CD4-positive, CD25-positive, alpha-beta regulatory T cell (primary cell): ENCODE measurements around the gene DENND11. TPM values are rescaled to one million over a fixed set of nuclear protein-coding genes. Genes with fewer than 3 reads are reported as not detected.

Experiments
- ATAC-seq, 2 donors: fragments of 150-1000 bp; cut with Tn5 transposase; one replicate each; pipeline ENCODE4 v1.10.0; 2021; ENCODE audit warnings: low read depth in 2 of 2, moderate number of reproducible peaks in 2 of 2, moderate library complexity in 1 of 2
- DNase-seq, 3 donors: peaks; one replicate each; pipeline versions ENCODE4 v3.0.0 to v3.0.0-alpha.2; 2012 to 2022; ENCODE audit warnings: mixed read lengths in 1 of 3
- H3K27ac ChIP-seq: one replicate; pipeline ENCODE4 v1.7.0; 2013; ENCODE audit warnings: mild to moderate bottlenecking, low read length; ENCODE audit not compliant: insufficient read depth, poor library complexity, severe bottlenecking
- H3K27me3 ChIP-seq: one replicate; pipeline ENCODE4 v1.7.0; 2013; ENCODE audit warnings: low read length; ENCODE audit not compliant: control insufficient read depth, insufficient read depth
- H3K36me3 ChIP-seq: one replicate; pipeline ENCODE4 v1.7.0; 2013; ENCODE audit warnings: mild to moderate bottlenecking, low read length, moderate library complexity; ENCODE audit not compliant: control insufficient read depth, insufficient read depth
- H3K4me1 ChIP-seq: 2 replicates; pipeline ENCODE4 v1.7.0; 2013; ENCODE audit warnings: mild to moderate bottlenecking, low read length; ENCODE audit not compliant: insufficient read depth, control insufficient read depth, poor library complexity, severe bottlenecking
- H3K4me3 ChIP-seq: one replicate; pipeline ENCODE4 v1.7.0; 2013; ENCODE audit warnings: low read depth, mild to moderate bottlenecking, low read length, moderate library complexity
- H3K9me3 ChIP-seq, 2 experiments: 1 replicate in 1 of 2; 2 replicates in 1 of 2; pipeline ENCODE4 v1.7.0; 2013; ENCODE audit warnings: low read length in 2 of 2, mild to moderate bottlenecking in 1 of 2, moderate library complexity in 1 of 2; ENCODE audit not compliant: control insufficient read depth in 2 of 2
- H3K27ac Mint-ChIP-seq, 3 donors: one replicate each; pipeline ENCODE4 v1.8.0; 2020 to 2022; ENCODE audit warnings: mild to moderate bottlenecking in 3 of 3, mixed read lengths in 3 of 3, moderate library complexity in 2 of 3
- H3K27me3 Mint-ChIP-seq: one replicate; pipeline ENCODE4 v1.8.0; 2022; ENCODE audit warnings: mild to moderate bottlenecking, mixed read lengths
- H3K36me3 Mint-ChIP-seq: one replicate; pipeline ENCODE4 v1.8.0; 2020; ENCODE audit warnings: mixed read lengths
- H3K4me1 Mint-ChIP-seq, 4 donors: one replicate each; pipeline ENCODE4 v1.8.0; 2020 to 2022; ENCODE audit warnings: mixed read lengths in 4 of 4, mild to moderate bottlenecking in 1 of 4
- H3K4me3 Mint-ChIP-seq, 4 donors: one replicate each; pipeline ENCODE4 v1.8.0; 2020 to 2022; ENCODE audit warnings: mild to moderate bottlenecking in 4 of 4, mixed read lengths in 4 of 4, moderate library complexity in 3 of 4
- H3K9me3 Mint-ChIP-seq, 7 donors: one replicate each; pipeline ENCODE4 v1.8.0; 2020 to 2022; ENCODE audit warnings: mixed read lengths in 7 of 7, mild to moderate bottlenecking in 3 of 7, moderate library complexity in 2 of 7
- polyA plus RNA-seq, 4 donors: library from polyadenylated mRNA; unstranded; fragments of 300-500 nt; fragmentation: Illumina TruSeq; gene quantifications; one replicate each; pipeline ENCODE4 v1.2.3, GENCODE V29; 2021
- total RNA-seq: library from RNA; stranded (reverse); gene quantifications from one replicate; pipeline ENCODE4 v1.2.3, GENCODE V29; 2022

Gene DENND11
- total and polyA plus RNA-seq, 5 donors from 2014 or later: 10.8 to 47.7 (median 11.2) TPM

- Mint-ChIP-seq H3K27me3 (no peaks in the 10 kb centered on the region), H3K9me3 (no peaks in the 10 kb centered on the region), H3K4me1 (peaks cover 0 to 24% (median 2%) of the 10 kb centered on the region in 4 donors), H3K36me3 (peaks cover 33% of the 10 kb centered on the region), H3K27ac (peak overlapping the region in 2 of 3 donors; percentile 2 to 82), H3K4me3 (no peak overlapping the region)
- Histone ChIP-seq H3K4me1 (no peaks in the 10 kb centered on the region), H3K9me3 (no peaks in the 10 kb centered on the region), H3K27ac (no peak overlapping the region), H3K4me3 (no peak overlapping the region), H3K36me3 (peaks cover 44% of the 10 kb centered on the region), H3K27me3 (no peaks in the 10 kb centered on the region)
- ATAC-seq (no peak), DNase-seq (no peak)
Observed at GRCh38 chr7:141666071-141666470, 35.9 kb downstream of the DENND11 start.

GRCh38 chr7:141665208-141666035, 36.5 kb downstream of the DENND11 start:
- Histone ChIP-seq H3K4me1 (no peaks in the 10 kb centered on the region), H3K27ac (no peak overlapping the region), H3K9me3 (no peaks in the 10 kb centered on the region), H3K36me3 (peaks cover 51% of the 10 kb centered on the region), H3K4me3 (no peak overlapping the region), H3K27me3 (no peaks in the 10 kb centered on the region)
- Mint-ChIP-seq H3K27ac (peak overlapping the region in 2 of 3 donors; percentile 2 to 82), H3K27me3 (no peaks in the 10 kb centered on the region), H3K9me3 (no peaks in the 10 kb centered on the region), H3K4me1 (peaks cover 0 to 24% (median 4%) of the 10 kb centered on the region in 4 donors), H3K36me3 (peaks cover 36% of the 10 kb centered on the region), H3K4me3 (no peak overlapping the region)
- no peak for DNase-seq
- ATAC-seq: no peak

GRCh38 chr7:141664450-141664849, 37.5 kb downstream of the DENND11 start:
- H3K36me3 Mint-ChIP-seq: peaks cover 32% of the 10 kb centered on the region

GRCh38 chr7:141663081-141663849, 38.7 kb downstream of the DENND11 start:
- peaks cover 0 to 24% (median 3%) of the 10 kb centered on the region in 4 donors for H3K4me1 Mint-ChIP-seq
- no peak for ATAC-seq
- H3K27me3 Mint-ChIP-seq: no peaks in the 10 kb centered on the region
- DNase-seq: peak in 1 of 3 donors; percentile 65
- no peaks in the 10 kb centered on the region for H3K4me1 ChIP-seq
- no peaks in the 10 kb centered on the region for H3K27me3 ChIP-seq
- H3K4me3 ChIP-seq: no peak overlapping the region
- no peak overlapping the region for H3K4me3 Mint-ChIP-seq
- H3K9me3 ChIP-seq: no peaks in the 10 kb centered on the region
- no peaks in the 10 kb centered on the region for H3K9me3 Mint-ChIP-seq
- peak overlapping the region; percentile 25 to 82 (median 54) for H3K27ac Mint-ChIP-seq
- H3K36me3 Mint-ChIP-seq: peaks cover 28% of the 10 kb centered on the region
- H3K27ac ChIP-seq: no peak overlapping the region
- peaks cover 65% of the 10 kb centered on the region for H3K36me3 ChIP-seq

More at GRCh38 chr7:141664450-141664849, 37.5 kb downstream of the DENND11 start:
- ATAC-seq (no peak), DNase-seq (no peak)
- Mint-ChIP-seq H3K27ac (no peak overlapping the region), H3K9me3 (no peaks in the 10 kb centered on the region), H3K4me1 (peaks cover 0 to 24% (median 3%) of the 10 kb centered on the region in 4 donors), H3K27me3 (no peaks in the 10 kb centered on the region), H3K4me3 (no peak overlapping the region)
- H3K27ac ChIP-seq: no peak overlapping the region
- H3K4me1 ChIP-seq: no peaks in the 10 kb centered on the region
- H3K4me3 ChIP-seq: no peak overlapping the region
- peaks cover 60% of the 10 kb centered on the region for H3K36me3 ChIP-seq
- no peaks in the 10 kb centered on the region for H3K9me3 ChIP-seq
- no peaks in the 10 kb centered on the region for H3K27me3 ChIP-seq

- Histone ChIP-seq H3K4me3 (no peak overlapping the region), H3K27ac (no peak overlapping the region), H3K9me3 (no peaks in the 10 kb centered on the region), H3K4me1 (no peaks in the 10 kb centered on the region), H3K36me3 (peaks cover 65% of the 10 kb centered on the region), H3K27me3 (no peaks in the 10 kb centered on the region)
- Mint-ChIP-seq H3K27me3 (no peaks in the 10 kb centered on the region), H3K4me3 (no peak overlapping the region), H3K9me3 (no peaks in the 10 kb centered on the region), H3K27ac (peak overlapping the region; percentile 32 to 68 (median 67)), H3K36me3 (peaks cover 21% of the 10 kb centered on the region), H3K4me1 (peaks cover 0 to 15% (median 3%) of the 10 kb centered on the region in 4 donors)
- peak in 1 of 3 donors; percentile 58 for DNase-seq
- ATAC-seq: peak in 1 of 2 donors; percentile 28
Observed at GRCh38 chr7:141660259-141660658, 41.7 kb downstream of the DENND11 start.

- H3K4me1 Mint-ChIP-seq: peaks cover 0 to 18% (median 6%) of the 10 kb centered on the region in 4 donors
- no peak overlapping the region for H3K4me3 ChIP-seq
- peak overlapping the region in 2 of 3 donors; percentile 67 to 74 for H3K27ac Mint-ChIP-seq
- H3K36me3 Mint-ChIP-seq: peaks cover 21% of the 10 kb centered on the region
- ATAC-seq: no peak
- H3K9me3 Mint-ChIP-seq: no peaks in the 10 kb centered on the region
- DNase-seq: no peak
- no peak overlapping the region for H3K4me3 Mint-ChIP-seq
- H3K9me3 ChIP-seq: no peaks in the 10 kb centered on the region
- H3K27me3 Mint-ChIP-seq: no peaks in the 10 kb centered on the region
- no peaks in the 10 kb centered on the region for H3K4me1 ChIP-seq
- H3K27me3 ChIP-seq: no peaks in the 10 kb centered on the region
- no peak overlapping the region for H3K27ac ChIP-seq
- H3K36me3 ChIP-seq: peaks cover 62% of the 10 kb centered on the region
Observed at GRCh38 chr7:141659501-141659900, 42.5 kb downstream of the DENND11 start.

GRCh38 chr7:141654551-141654950, 47.4 kb downstream of the DENND11 start:
- Histone ChIP-seq H3K4me1 (no peaks in the 10 kb centered on the region), H3K36me3 (peaks cover 45% of the 10 kb centered on the region), H3K4me3 (no peak overlapping the region), H3K27ac (peak overlapping the region; percentile 55), H3K9me3 (no peaks in the 10 kb centered on the region), H3K27me3 (no peaks in the 10 kb centered on the region)
- peaks cover 18% of the 10 kb centered on the region for H3K36me3 Mint-ChIP-seq
- no peak overlapping the region for H3K4me3 Mint-ChIP-seq
- ATAC-seq (peak; percentile 87), DNase-seq (peak; percentile 29 to 90 (median 72))
- H3K27me3 Mint-ChIP-seq: no peaks in the 10 kb centered on the region
- peak overlapping the region in 2 of 3 donors; percentile 25 to 77 for H3K27ac Mint-ChIP-seq
- no peaks in the 10 kb centered on the region for H3K9me3 Mint-ChIP-seq
- H3K4me1 Mint-ChIP-seq: peaks cover 4 to 10% (median 6%) of the 10 kb centered on the region in 4 donors
